Measurements from ENCODE around the gene SF3B3.
"Not testable (repeated sequence)": the region's sequence is repeated elsewhere in the genome, so short reads cannot be mapped to it uniquely, and the experiment has no call there.

The SF3B3 gene

GRCh38 chr16:70621864-70622263, 98.2 kb downstream of the SF3B3 start:
- not testable (repeated sequence) for DNase-seq (ENCODE audit: low spot score)

Data from AG20443 (cell line).